IMR-90 (cell line): ENCODE data around the gene TBL3. TPM values are rescaled to one million over a fixed set of nuclear protein-coding genes. Genes with fewer than 3 reads are reported as not detected.

Source experiments
- ATAC-seq: fragments of 200-7000 bp; cut with Tn5 transposase; 2 replicates; pipeline ENCODE4 v1.9.1; 2020; ENCODE audit warnings: low read depth, mild to moderate bottlenecking, moderate library complexity
- BruUV-seq: library from RNA; stranded (reverse); fragments of 400-500 nt; replicated peaks from 2 replicates; lab custom pipeline; 2021; lab: Mats Ljungman, UMichigan
- CTCF ChIA-PET: fragments of 300-600 bp; formaldehyde crosslinking; extraction: SDS; loops from one replicate; lab custom pipeline; 2021; ENCODE audit warnings: antibody characterized with exemption; lab: Yijun Ruan, JAX
- POLR2A ChIA-PET: fragments of 300-600 bp; sonication (Branson Sonifier 250); formaldehyde crosslinking; loops from one replicate; lab custom pipeline; 2022; ENCODE audit warnings: antibody characterized with exemption; ENCODE audit not compliant: unreplicated experiment; lab: Charles Lee
- DNase-seq: peaks from one replicate; pipeline ENCODE4 v3.0.0; 2013
- H2AFZ ChIP-seq: replicated peaks from 2 replicates; pipeline ENCODE3; 2013; ENCODE audit warnings: low read length, mild to moderate bottlenecking; ENCODE audit not compliant: poor library complexity
- H2AK5ac ChIP-seq: 2 replicates; pipeline ENCODE4 v1.6.1; 2013; ENCODE audit warnings: low read depth, low read length, inconsistent platforms
- H2AK9ac ChIP-seq: replicated peaks from 2 replicates; pipeline ENCODE3; 2013; ENCODE audit warnings: mild to moderate bottlenecking, low read depth, low read length, moderate library complexity; ENCODE audit not compliant: poor library complexity
- H2BK120ac ChIP-seq: 2 replicates; pipeline ENCODE4 v1.6.1; 2013; ENCODE audit warnings: low read depth, low read length, inconsistent platforms
- H2BK15ac ChIP-seq: 3 replicates; pipeline ENCODE4 v1.6.1; 2013; ENCODE audit warnings: low read depth, low read length, inconsistent platforms
- H2BK20ac ChIP-seq: 2 replicates; pipeline ENCODE4 v1.6.1; 2013; ENCODE audit warnings: low read depth, mild to moderate bottlenecking, inconsistent platforms, low read length, moderate library complexity
- H2BK5ac ChIP-seq: 2 replicates; pipeline ENCODE4 v1.6.1; 2013; ENCODE audit warnings: mild to moderate bottlenecking, low read depth, low read length, inconsistent platforms; ENCODE audit not compliant: poor library complexity, severe bottlenecking
- H3K14ac ChIP-seq: replicated peaks from 2 replicates; pipeline ENCODE4 v1.6.1; 2013; ENCODE audit warnings: low read depth, low read length, inconsistent platforms
- H3K18ac ChIP-seq: 2 replicates; pipeline ENCODE4 v1.6.1; 2013; ENCODE audit warnings: low read depth, low read length, control low read depth
- H3K23ac ChIP-seq: 2 replicates; pipeline ENCODE4 v1.6.1; 2013; ENCODE audit warnings: low read depth, low read length, inconsistent platforms
- H3K27ac ChIP-seq: 2 replicates; pipeline ENCODE4 v1.5.1; 2013; ENCODE audit warnings: mild to moderate bottlenecking, control low read depth, low read length; ENCODE audit not compliant: insufficient read depth
- H3K27me3 ChIP-seq: 2 replicates; pipeline ENCODE4 v1.6.1; 2013; ENCODE audit warnings: low read length; ENCODE audit not compliant: control insufficient read depth, insufficient read depth
- H3K36me3 ChIP-seq: 2 replicates; pipeline ENCODE4 v1.6.1; 2013; ENCODE audit warnings: low read length, mixed read lengths; ENCODE audit not compliant: control insufficient read depth, insufficient read depth
- H3K4ac ChIP-seq: 2 replicates; pipeline ENCODE4 v1.6.1; 2013; ENCODE audit warnings: low read depth, low read length, inconsistent platforms
- H3K4me1 ChIP-seq: 2 replicates; pipeline ENCODE4 v1.6.1; 2013; ENCODE audit warnings: low read length, mixed read lengths; ENCODE audit not compliant: control insufficient read depth, insufficient read depth
- H3K4me2 ChIP-seq: 2 replicates; pipeline ENCODE4 v1.6.1; 2013; ENCODE audit warnings: low read depth, mild to moderate bottlenecking, control low read depth, low read length, moderate library complexity
- H3K4me3 ChIP-seq: 2 replicates; pipeline ENCODE4 v1.5.1; 2013; ENCODE audit warnings: low read depth, mild to moderate bottlenecking, control low read depth, low read length, moderate library complexity; ENCODE audit not compliant: insufficient read depth
- H3K56ac ChIP-seq: 2 replicates; pipeline ENCODE4 v1.6.1; 2013; ENCODE audit warnings: low read length, inconsistent platforms; ENCODE audit not compliant: insufficient read depth; ENCODE audit errors: extremely low read depth
- H3K79me1 ChIP-seq, 2 experiments: 2 replicates each; pipeline ENCODE4 v1.6.1; 2013; ENCODE audit warnings: low read length in 2 of 2, inconsistent platforms in 1 of 2, low read depth in 1 of 2
- H3K9ac ChIP-seq: 2 replicates; pipeline ENCODE4 v1.6.1; 2013; ENCODE audit warnings: low read depth, low read length, control low read depth
- H3K9me1 ChIP-seq: 2 replicates; pipeline ENCODE4 v1.6.1; 2013; ENCODE audit warnings: low read length, inconsistent platforms; ENCODE audit not compliant: insufficient read depth
- H3K9me3 ChIP-seq: 2 replicates; pipeline ENCODE4 v1.6.1; 2013; ENCODE audit warnings: low read length; ENCODE audit not compliant: control insufficient read depth, insufficient read depth
- H4K20me1 ChIP-seq: 2 replicates; pipeline ENCODE4 v1.6.1; 2013; ENCODE audit warnings: low read length, inconsistent platforms; ENCODE audit not compliant: insufficient read depth
- H4K5ac ChIP-seq: 2 replicates; pipeline ENCODE4 v1.6.1; 2013; ENCODE audit warnings: mild to moderate bottlenecking, low read depth, low read length, control low read depth
- H4K8ac ChIP-seq, 2 experiments: 2 replicates each; pipeline ENCODE4 v1.6.1; 2013; ENCODE audit warnings: low read depth in 2 of 2, low read length in 2 of 2, control low read depth in 1 of 2, inconsistent platforms in 1 of 2
- H4K91ac ChIP-seq: 2 replicates; pipeline ENCODE4 v1.6.1; 2013; ENCODE audit warnings: low read depth, low read length, inconsistent platforms; ENCODE audit not compliant: insufficient read depth
- CEBPB ChIP-seq: IDR thresholded peaks from 2 replicates; pipeline ENCODE4 v1.6.1; 2012; ENCODE audit warnings: low read depth, low read length, improper control_type of control experiment
- MXI1 ChIP-seq: IDR thresholded peaks from 2 replicates; pipeline ENCODE4 v1.6.1; 2012; ENCODE audit warnings: low read depth, mild to moderate bottlenecking, low read length, moderate library complexity, borderline replicate concordance
- WGBS, 2 experiments: methylation state at CpG; one replicate each; pipeline versions ENCODE4 v1.1.5 to v1.1.7; 2013; ENCODE audit warnings: missing lambda C conversion rate in 2 of 2; ENCODE audit not compliant: insufficient read length in 1 of 2; ENCODE audit errors: extremely low coverage in 2 of 2; 5-methylcytosine and 5-hydroxymethylcytosine counted together
- dilution Hi-C: fragments of 300-500 bp; cut with HindIII; formaldehyde crosslinking; loops from one replicate; pipeline ENCODE4 v1.14.3; 2018; ENCODE audit warnings: low sequenced_read_pairs; ENCODE audit not compliant: unreplicated experiment
- in situ Hi-C: fragments of 300-500 bp; cut with MboI; formaldehyde crosslinking; loops from 3 replicates; pipeline ENCODE4 v1.14.3; 2019; ENCODE audit warnings: low sequenced_read_pairs, inconsistent platforms, mixed read lengths
- intact Hi-C: fragments of 100-400 bp; cut with micrococcal nuclease; formaldehyde crosslinking; loops from 2 replicates; pipeline ENCODE4 v1.10.0; 2022
- polyA plus RNA-seq, 3 experiments: library from polyadenylated mRNA; depleted of rRNA; stranded (reverse); fragments of >200 nt; gene quantifications; 2 replicates each; pipeline ENCODE4 v1.2.3, GENCODE V29; 2012; ENCODE audit warnings: low replicate concordance in 1 of 3
- total RNA-seq: library from RNA; depleted of rRNA; stranded (reverse); fragments of >200 nt; gene quantifications from 2 replicates; pipeline ENCODE4 v1.2.3, GENCODE V29; 2012
- TF ChIP-seq, protein P1 (sequence below): fragments of 150-350 bp; IDR thresholded peaks from 2 replicates; pipeline ENCODE4 v1.6.1; 2016; ENCODE audit warnings: low read depth, mild to moderate bottlenecking, low read length, moderate library complexity, borderline replicate concordance

Gene TBL3
- total and polyA plus RNA-seq, 2 of the 4 experiments (the other 2 are of a cell fraction), result 38.5 to 60.8 TPM

- DNase-seq (peak; percentile 46), ATAC-seq (no peak)
- peak overlapping the region; percentile 67 for H2AFZ ChIP-seq
- H3K4me1 ChIP-seq, result peaks cover 30% of the 10 kb centered on the region
- no peak overlapping the region for H3K4me2 ChIP-seq
- TF ChIP-seq MXI1 (no peak), CEBPB (peak; percentile 66; the same call in 1 of the 2 replicates)
- TF ChIP-seq, protein P1, sequence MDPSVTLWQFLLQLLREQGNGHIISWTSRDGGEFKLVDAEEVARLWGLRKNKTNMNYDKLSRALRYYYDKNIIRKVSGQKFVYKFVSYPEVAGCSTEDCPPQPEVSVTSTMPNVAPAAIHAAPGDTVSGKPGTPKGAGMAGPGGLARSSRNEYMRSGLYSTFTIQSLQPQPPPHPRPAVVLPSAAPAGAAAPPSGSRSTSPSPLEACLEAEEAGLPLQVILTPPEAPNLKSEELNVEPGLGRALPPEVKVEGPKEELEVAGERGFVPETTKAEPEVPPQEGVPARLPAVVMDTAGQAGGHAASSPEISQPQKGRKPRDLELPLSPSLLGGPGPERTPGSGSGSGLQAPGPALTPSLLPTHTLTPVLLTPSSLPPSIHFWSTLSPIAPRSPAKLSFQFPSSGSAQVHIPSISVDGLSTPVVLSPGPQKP, result no peak
- no peak overlapping the region for H3K23ac ChIP-seq
- no peak overlapping the region for H4K5ac ChIP-seq
- H4K91ac ChIP-seq, result no peak overlapping the region
- no peak overlapping the region for H2BK120ac ChIP-seq
- no CpG with 5 or more reads among the region's 2 CpGs for WGBS, 2 experiments
- H2AK5ac ChIP-seq, result peak overlapping the region; percentile 35
- H3K9me1 ChIP-seq, result peaks cover 31% of the 10 kb centered on the region
- H4K20me1 ChIP-seq, result peaks cover 12% of the 10 kb centered on the region
- BruUV-seq, result no TSS peak
- intact Hi-C loops, result no loop called here
- H3K27ac ChIP-seq, result no peak overlapping the region
- peaks cover 11% of the 10 kb centered on the region for H3K36me3 ChIP-seq
- H4K8ac ChIP-seq, result no peak overlapping the region
- dilution Hi-C loops, result no loop called here
- H3K9me3 ChIP-seq, result peaks cover 2% of the 10 kb centered on the region; the same call in 1 of the 2 replicates
- H2BK20ac ChIP-seq, result no peak overlapping the region
- no peak overlapping the region for H3K9ac ChIP-seq
- ChIA-PET POLR2A (no interaction called here), CTCF (interaction anchor here (1.3 kb wide), 1 partner anchor 10 kb away, joined by 6 read pairs; no protein-coding TSS in a partner anchor)
- no peak overlapping the region for H2AK9ac ChIP-seq
- no peak overlapping the region for H2BK5ac ChIP-seq
- H3K4ac ChIP-seq, result peak overlapping the region; percentile 34
- H2BK15ac ChIP-seq, result no peak overlapping the region
- in situ Hi-C loops, result no loop called here
- H3K4me3 ChIP-seq, result no peak overlapping the region
- peaks cover 0 to 18% of the 10 kb centered on the region in 2 experiments; a peak in 3 of 4 replicates for H3K79me1 ChIP-seq
- no peak overlapping the region for H3K56ac ChIP-seq
- peaks cover 17% of the 10 kb centered on the region for H3K27me3 ChIP-seq
- H3K14ac ChIP-seq, result no peak overlapping the region
- no peak overlapping the region for H3K18ac ChIP-seq
Measured at GRCh38 chr16:1993731-1994131, 21.9 kb downstream of the TBL3 start.
